Activated CD4-positive, alpha-beta T cell treated with anti-CD3 and anti-CD28 coated beads for 36 hours (primary cell): ENCODE results near the gene ZNF335. TPM values are rescaled to one million over a fixed set of nuclear protein-coding genes. Genes with fewer than 3 reads are reported as not detected.
A peak's percentile ranks its signal among the peaks of the same experiment; 100 is the strongest.

Source experiments
- ATAC-seq: fragments of 200-7000 bp; cut with Tn5 transposase; one replicate; pipeline ENCODE4 v1.10.0; 2021; ENCODE audit warnings: mild to moderate bottlenecking, moderate library complexity
- CTCF ChIA-PET: fragments of 350-600 bp; sonication (Branson Sonifier 250); formaldehyde crosslinking; loops from one replicate; lab custom pipeline; 2021; ENCODE audit warnings: antibody characterized with exemption; lab: Charles Lee
- POLR2A ChIA-PET: fragments of 350-600 bp; sonication (Branson Sonifier 250); formaldehyde crosslinking; loops from one replicate; lab custom pipeline; 2021; ENCODE audit warnings: antibody characterized with exemption, inconsistent platforms; lab: Charles Lee
- DNase-seq: peaks from one replicate; pipeline ENCODE4 v3.0.0-alpha.2; 2020
- H3K27ac Mint-ChIP-seq: one replicate; pipeline ENCODE4 v1.8.0; 2021; ENCODE audit warnings: mixed read lengths
- H3K27me3 Mint-ChIP-seq: one replicate; pipeline ENCODE4 v1.8.0; 2021; ENCODE audit warnings: mixed read lengths
- H3K36me3 Mint-ChIP-seq: one replicate; pipeline ENCODE4 v1.8.0; 2021; ENCODE audit warnings: low read depth, mixed read lengths
- H3K4me1 Mint-ChIP-seq: one replicate; pipeline ENCODE4 v1.8.0; 2021; ENCODE audit warnings: mixed read lengths
- H3K4me3 Mint-ChIP-seq: one replicate; pipeline ENCODE4 v1.8.0; 2021; ENCODE audit warnings: mild to moderate bottlenecking, moderate library complexity, mixed read lengths
- H3K9me3 Mint-ChIP-seq: one replicate; pipeline ENCODE4 v1.8.0; 2021; ENCODE audit warnings: low read depth, mixed read lengths
- intact Hi-C, 2 experiments: fragments of 100-400 bp; cut with DNase I in 1 of 2; cut with micrococcal nuclease in 1 of 2; formaldehyde crosslinking; loops; one replicate each; pipeline versions ENCODE4 v1.14.2 to v1.15.1; 2022 to 2024; cut with DNase I, micrococcal nuclease
- total RNA-seq, 2 experiments: library from RNA; stranded (reverse); gene quantifications; one replicate each; pipeline ENCODE4 v1.2.3, GENCODE V29; 2021

The ZNF335 gene
- total RNA-seq, 2 experiments from 2014 or later = 27.4 to 28.9 TPM

DNA sequence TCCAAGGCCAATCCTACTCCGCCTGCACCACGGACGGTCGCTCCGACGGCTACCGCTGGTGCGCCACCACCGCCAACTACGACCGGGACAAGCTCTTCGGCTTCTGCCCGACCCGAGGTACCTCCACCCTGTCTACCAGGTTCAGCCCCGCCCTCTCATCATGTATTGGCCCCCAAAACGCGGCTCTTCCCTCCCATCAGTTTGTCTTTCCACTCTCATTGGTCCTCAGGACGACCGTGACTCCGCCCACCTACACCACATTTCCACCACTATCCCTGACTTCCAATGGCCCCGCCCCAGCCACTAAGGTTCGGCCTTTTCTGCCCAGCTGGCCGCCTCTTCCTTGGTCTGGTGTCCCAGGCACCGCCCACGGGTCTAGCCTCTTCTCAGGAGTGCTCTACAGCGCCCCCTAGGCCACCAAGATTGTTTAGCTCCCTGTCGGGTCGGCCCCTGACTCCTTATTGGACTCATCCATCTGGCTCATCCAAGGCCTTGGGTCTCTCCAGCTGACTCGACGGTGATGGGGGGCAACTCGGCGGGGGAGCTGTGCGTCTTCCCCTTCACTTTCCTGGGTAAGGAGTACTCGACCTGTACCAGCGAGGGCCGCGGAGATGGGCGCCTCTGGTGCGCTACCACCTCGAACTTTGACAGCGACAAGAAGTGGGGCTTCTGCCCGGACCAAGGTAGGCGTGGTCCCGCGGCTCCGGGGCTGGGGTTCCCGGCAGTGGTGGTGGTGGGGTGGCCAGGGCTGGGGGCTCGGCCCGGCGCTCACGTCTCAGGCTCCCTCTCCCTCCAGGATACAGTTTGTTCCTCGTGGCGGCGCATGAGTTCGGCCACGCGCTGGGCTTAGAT is 39.9 kb upstream of the ZNF335 start:
- intact Hi-C loops = loop anchor here (5.0 kb wide), 5 partner anchors 40 to 675 kb away; partner anchors contain the start of genes TP53RK (in 1 of the 2) and ZNF335 (in 1 of the 2)
- Mint-ChIP-seq H3K4me1 (peaks cover 63% of the 10 kb centered on the region), H3K4me3 (no peak overlapping the region), H3K27ac (no peak overlapping the region), H3K27me3 (peaks cover 58% of the 10 kb centered on the region), H3K9me3 (no peaks in the 10 kb centered on the region), H3K36me3 (no peaks in the 10 kb centered on the region)
- POLR2A ChIA-PET = no interaction called here
- DNase-seq = peak; percentile 79
- ATAC-seq = no peak
- CTCF ChIA-PET = interaction anchor here (0.8 to 4.7 kb wide), 14 partner anchors 11 to 517 kb away, joined by 3 to 51 read pairs (median 4); partner anchors contain the start of genes SLC12A5 and ZNF335

DNA sequence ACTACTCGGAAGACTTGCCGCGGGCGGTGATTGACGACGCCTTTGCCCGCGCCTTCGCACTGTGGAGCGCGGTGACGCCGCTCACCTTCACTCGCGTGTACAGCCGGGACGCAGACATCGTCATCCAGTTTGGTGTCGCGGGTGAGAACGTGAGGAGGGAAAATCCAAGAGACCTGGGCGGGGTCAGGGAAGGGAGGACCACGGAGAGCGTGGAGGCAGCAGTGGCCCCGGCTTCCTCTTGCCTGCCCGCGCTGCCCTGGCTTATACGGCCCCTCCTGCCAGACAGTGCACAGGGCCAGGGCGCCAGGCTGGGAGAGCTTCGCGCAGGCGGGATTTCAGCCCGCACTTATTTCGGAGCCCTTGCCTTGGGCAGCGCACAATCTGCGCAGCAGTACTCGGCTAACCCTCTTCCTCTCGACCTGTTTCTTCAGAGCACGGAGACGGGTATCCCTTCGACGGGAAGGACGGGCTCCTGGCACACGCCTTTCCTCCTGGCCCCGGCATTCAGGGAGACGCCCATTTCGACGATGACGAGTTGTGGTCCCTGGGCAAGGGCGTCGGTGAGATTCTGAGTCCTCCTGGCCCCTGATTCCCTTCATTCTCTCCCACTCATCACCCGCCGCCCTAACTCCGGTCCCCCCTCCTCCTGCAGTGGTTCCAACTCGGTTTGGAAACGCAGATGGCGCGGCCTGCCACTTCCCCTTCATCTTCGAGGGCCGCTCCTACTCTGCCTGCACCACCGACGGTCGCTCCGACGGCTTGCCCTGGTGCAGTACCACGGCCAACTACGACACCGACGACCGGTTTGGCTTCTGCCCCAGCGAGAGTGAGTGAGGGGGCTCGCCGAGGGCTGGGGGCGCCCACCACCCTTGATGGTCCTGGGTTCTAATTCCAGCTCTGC is 38.7 kb upstream of the ZNF335 start:
- POLR2A ChIA-PET = interaction anchor here (0.7 kb wide), 1 partner anchor 40 kb away, joined by 3 read pairs; no protein-coding TSS in a partner anchor
- peaks cover 56% of the 10 kb centered on the region for H3K27me3 Mint-ChIP-seq

GRCh38 chr20:46009816-46010215 is 37.8 kb upstream of the ZNF335 start:
- intact Hi-C loops = loop anchor here (1.0 to 5.0 kb wide), 6 partner anchors 10 to 677 kb away; partner anchors contain the start of genes TP53RK (in 1 of the 2) and ZNF335 (in 1 of the 2)
- DNase-seq (no peak), ATAC-seq (no peak)
- Mint-ChIP-seq H3K27me3 (peaks cover 50% of the 10 kb centered on the region), H3K9me3 (no peaks in the 10 kb centered on the region), H3K36me3 (no peaks in the 10 kb centered on the region), H3K4me1 (peaks cover 83% of the 10 kb centered on the region), H3K4me3 (no peak overlapping the region), H3K27ac (no peak overlapping the region)
- ChIA-PET CTCF (interaction anchor here (0.7 to 1.0 kb wide), 2 partner anchors 11 to 24 kb away, joined by 3 to 4 read pairs; no protein-coding TSS in a partner anchor), POLR2A (no interaction called here)

More for the DNA sequence above, 38.7 kb upstream of the ZNF335 start:
- intact Hi-C loops = loop anchor here (1.0 to 5.0 kb wide), 6 partner anchors 10 to 677 kb away; partner anchors contain the start of genes TP53RK (in 1 of the 2) and ZNF335 (in 1 of the 2)
- peak overlapping the region; percentile 4 for H3K4me3 Mint-ChIP-seq
- no peaks in the 10 kb centered on the region for H3K36me3 Mint-ChIP-seq
- peak; percentile 40 for ATAC-seq
- DNase-seq = peak; percentile 70
- H3K4me1 Mint-ChIP-seq = peaks cover 74% of the 10 kb centered on the region
- CTCF ChIA-PET = interaction anchor here (1.0 to 4.7 kb wide), 2 partner anchors 11 to 24 kb away, joined by 3 to 51 read pairs; no protein-coding TSS in a partner anchor
- no peaks in the 10 kb centered on the region for H3K9me3 Mint-ChIP-seq
- H3K27ac Mint-ChIP-seq = no peak overlapping the region

DNA sequence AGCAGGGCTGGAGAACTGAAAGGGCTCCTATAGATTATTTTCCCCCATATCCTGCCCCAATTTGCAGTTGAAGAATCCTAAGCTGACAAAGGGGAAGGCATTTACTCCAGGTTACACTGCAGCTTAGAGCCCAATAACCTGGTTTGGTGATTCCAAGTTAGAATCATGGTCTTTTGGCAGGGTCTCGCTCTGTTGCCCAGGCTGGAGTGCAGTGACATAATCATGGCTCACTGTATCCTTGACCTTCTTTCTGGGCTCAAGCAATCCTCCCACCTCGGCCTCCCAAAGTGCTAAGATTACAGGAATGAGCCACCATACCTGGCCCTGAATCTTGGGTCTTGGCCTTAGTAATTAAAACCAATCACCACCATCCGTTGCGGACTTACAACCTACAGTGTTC is 35.7 kb upstream of the ZNF335 start:
- Mint-ChIP-seq H3K27ac (no peak overlapping the region), H3K9me3 (no peaks in the 10 kb centered on the region), H3K27me3 (peaks cover 36% of the 10 kb centered on the region), H3K4me1 (peaks cover 84% of the 10 kb centered on the region), H3K4me3 (no peak overlapping the region), H3K36me3 (no peaks in the 10 kb centered on the region)
- no peak for DNase-seq
- ATAC-seq = no peak
- intact Hi-C loops = no loop called here
- CTCF ChIA-PET = no interaction called here
- POLR2A ChIA-PET = no interaction called here

- CTCF ChIA-PET = no interaction called here
- Mint-ChIP-seq H3K4me1 (peaks cover 80% of the 10 kb centered on the region), H3K27ac (no peak overlapping the region), H3K9me3 (no peaks in the 10 kb centered on the region), H3K4me3 (no peak overlapping the region), H3K36me3 (no peaks in the 10 kb centered on the region), H3K27me3 (peaks cover 31% of the 10 kb centered on the region)
- ATAC-seq = no peak
- POLR2A ChIA-PET = no interaction called here
- DNase-seq = no peak
- intact Hi-C loops = no loop called here
Observed at GRCh38 chr20:46006964-46007363, 35.0 kb upstream of the ZNF335 start.

- DNase-seq = no peak
- no peak for ATAC-seq
- Mint-ChIP-seq H3K36me3 (no peaks in the 10 kb centered on the region), H3K27ac (no peak overlapping the region), H3K4me3 (no peak overlapping the region), H3K4me1 (peaks cover 80% of the 10 kb centered on the region), H3K27me3 (peaks cover 23% of the 10 kb centered on the region), H3K9me3 (no peaks in the 10 kb centered on the region)
- intact Hi-C loops = no loop called here
- POLR2A ChIA-PET = no interaction called here
- CTCF ChIA-PET = interaction anchor here (0.6 to 2.6 kb wide), 5 partner anchors 8 to 1362 kb away, joined by 3 to 17 read pairs (median 4); no protein-coding TSS in a partner anchor
Observed at GRCh38 chr20:46006022-46006705, 34.2 kb upstream of the ZNF335 start.

- POLR2A ChIA-PET = no interaction called here
- Mint-ChIP-seq H3K9me3 (no peaks in the 10 kb centered on the region), H3K36me3 (no peaks in the 10 kb centered on the region), H3K4me1 (peaks cover 81% of the 10 kb centered on the region), H3K27ac (no peak overlapping the region), H3K27me3 (peaks cover 11% of the 10 kb centered on the region), H3K4me3 (no peak overlapping the region)
- DNase-seq (peak; percentile 25), ATAC-seq (peak; percentile 21)
- CTCF ChIA-PET = interaction anchor here (0.5 to 2.6 kb wide), 5 partner anchors 9 to 18 kb away, joined by 3 to 17 read pairs (median 3); no protein-coding TSS in a partner anchor
- intact Hi-C loops = no loop called here
Observed at GRCh38 chr20:46004889-46005473, 33.0 kb upstream of the ZNF335 start.

DNA sequence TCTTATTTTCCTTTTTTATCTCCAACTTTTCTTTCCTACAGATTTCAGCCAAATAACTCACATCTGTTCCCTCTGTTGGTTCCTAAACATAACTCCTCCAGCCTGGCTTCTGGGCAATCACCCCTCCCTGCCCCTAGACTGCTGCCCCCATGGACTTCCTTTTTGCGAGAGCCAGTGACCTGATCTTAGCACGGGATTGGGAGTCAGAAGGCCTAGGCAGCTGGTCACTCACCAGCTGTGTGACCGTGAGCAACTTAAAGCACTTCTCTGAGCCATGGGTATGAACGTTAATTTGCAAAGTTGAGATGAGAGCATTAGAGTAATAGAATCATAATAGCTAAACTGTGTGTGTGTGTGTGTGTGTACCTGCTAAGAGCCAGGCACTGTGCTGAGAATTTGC is 32.2 kb upstream of the ZNF335 start:
- Mint-ChIP-seq H3K4me1 (peaks cover 83% of the 10 kb centered on the region), H3K36me3 (no peaks in the 10 kb centered on the region), H3K27me3 (peaks cover 4% of the 10 kb centered on the region), H3K9me3 (no peaks in the 10 kb centered on the region), H3K27ac (no peak overlapping the region), H3K4me3 (no peak overlapping the region)
- no peak for DNase-seq
- ChIA-PET POLR2A (no interaction called here), CTCF (interaction anchor here (0.7 to 2.6 kb wide), 4 partner anchors 10 to 124 kb away, joined by 3 to 17 read pairs (median 6); no protein-coding TSS in a partner anchor)
- intact Hi-C loops = no loop called here
- no peak for ATAC-seq

- no peaks in the 10 kb centered on the region for H3K9me3 Mint-ChIP-seq
- H3K27ac Mint-ChIP-seq = no peak overlapping the region
- CTCF ChIA-PET = interaction anchor here (0.6 to 8.0 kb wide), 3 partner anchors 11 to 20 kb away, joined by 3 to 50 read pairs (median 31); no protein-coding TSS in a partner anchor
- no peaks in the 10 kb centered on the region for H3K27me3 Mint-ChIP-seq
- no peak overlapping the region for H3K4me3 Mint-ChIP-seq
- peaks cover 86% of the 10 kb centered on the region for H3K4me1 Mint-ChIP-seq
- POLR2A ChIA-PET = no interaction called here
- H3K36me3 Mint-ChIP-seq = no peaks in the 10 kb centered on the region
- DNase-seq (no peak), ATAC-seq (no peak)
- intact Hi-C loops = no loop called here
Observed at GRCh38 chr20:46002008-46002407, 30.0 kb upstream of the ZNF335 start.

DNA sequence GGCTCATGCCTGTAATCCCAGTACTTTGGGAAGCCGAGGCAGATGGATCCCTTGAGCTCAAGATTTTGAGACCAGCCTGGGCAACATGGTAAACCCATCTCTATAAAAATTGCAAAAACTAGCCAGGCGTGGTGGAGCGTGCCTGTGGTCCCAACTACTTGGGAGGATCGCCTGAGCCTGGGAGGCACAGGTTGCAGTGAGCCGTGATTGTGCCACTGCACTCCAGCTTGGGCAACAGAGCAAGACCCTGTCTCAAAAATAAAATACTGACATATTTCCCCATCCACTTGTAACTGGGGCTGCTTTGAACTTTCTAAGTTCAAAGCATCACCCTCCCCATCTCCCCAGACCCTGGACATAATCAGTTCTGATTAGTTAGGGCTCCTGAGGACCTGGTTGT is 29.5 kb upstream of the ZNF335 start:
- Mint-ChIP-seq H3K4me3 (no peak overlapping the region), H3K27ac (no peak overlapping the region), H3K9me3 (no peaks in the 10 kb centered on the region)

More for the DNA sequence above, 29.5 kb upstream of the ZNF335 start:
- no peaks in the 10 kb centered on the region for H3K27me3 Mint-ChIP-seq
- H3K4me1 Mint-ChIP-seq = peaks cover 86% of the 10 kb centered on the region
- ATAC-seq = no peak
- CTCF ChIA-PET = interaction anchor here (1.0 to 8.0 kb wide), 3 partner anchors 12 to 22 kb away, joined by 3 to 50 read pairs (median 31); no protein-coding TSS in a partner anchor
- POLR2A ChIA-PET = no interaction called here
- DNase-seq = no peak
- H3K36me3 Mint-ChIP-seq = no peaks in the 10 kb centered on the region
- intact Hi-C loops = no loop called here
